Right cardiac atrium (tissue), 5 donors: ENCODE data around the gene PLXDC1. TPM values are rescaled to one million over a fixed set of nuclear protein-coding genes. Genes with fewer than 3 reads are reported as not detected.
A peak's percentile ranks its signal among the peaks of the same experiment; 100 is the strongest.

Experiments used
- ATAC-seq, 2 donors: fragments of 200-7000 bp; cut with Tn5 transposase; one replicate each; pipeline versions ENCODE4 v1.8.0 to v1.9.1; 2020; ENCODE audit warnings: moderate library complexity in 2 of 2, mild to moderate bottlenecking in 1 of 2
- DNase-seq, 3 donors: peaks; one replicate each; pipeline ENCODE4 v3.0.0-alpha.2; 2020
- H3K27ac ChIP-seq: one replicate; pipeline ENCODE4 v1.5.1; 2013; ENCODE audit warnings: mild to moderate bottlenecking, low read length, control low read depth, moderate library complexity
- H3K27me3 ChIP-seq: one replicate; pipeline ENCODE4 v1.6.1; 2013; ENCODE audit not compliant: control insufficient read depth, insufficient read depth
- H3K4me1 ChIP-seq: one replicate; pipeline ENCODE4 v1.6.1; 2013; ENCODE audit warnings: low read length; ENCODE audit not compliant: control insufficient read depth, insufficient read depth
- H3K4me3 ChIP-seq: one replicate; pipeline ENCODE4 v1.5.1; 2013; ENCODE audit warnings: low read length, control low read depth
- H3K9me3 ChIP-seq: one replicate; pipeline ENCODE4 v1.6.1; 2013; ENCODE audit warnings: low read length; ENCODE audit not compliant: control insufficient read depth
- whole genome bisulfite sequencing: extraction: QIAGEN DNeasy Blood & Tissue Kit; methylation state at CpG from one replicate; pipeline ENCODE4 v1.1.7; 2013; 5-methylcytosine and 5-hydroxymethylcytosine counted together
- intact Hi-C, 4 donors: fragments of 100-400 bp; cut with DNase I; formaldehyde crosslinking; loops; one replicate each; pipeline versions ENCODE4 v1.11.0 to v1.14.0; 2022 to 2023
- polyA plus RNA-seq: library from polyadenylated mRNA; stranded (reverse); fragments of 200-250 nt; gene quantifications from one replicate; pipeline ENCODE4 v1.2.3, GENCODE V29; 2013
- total RNA-seq, 4 donors: library from RNA; stranded (reverse); fragmentation: NEBNext Ultra II Directional; extraction: Animal tissue kit (Norgen Biotek cat#: 25700); gene quantifications; one replicate each; pipeline ENCODE4 v1.2.1, GENCODE V29; 2021
- donor health status: healthy with polysubstance abuse.
- donor health status: DM: no; HTN: yes; CAD: no.
- donor health status: DM: no; HTN: no; CAD: no.
- donor health status: DM: no; HTN: yes; CAD: no; lungs with severe emphysema.
- donor health status: DM: yes; HTN: yes; CAD: no.

Gene PLXDC1
- total and polyA plus RNA-seq, 5 donors: 4.4 to 14.6 (median 6.9) TPM

DNA sequence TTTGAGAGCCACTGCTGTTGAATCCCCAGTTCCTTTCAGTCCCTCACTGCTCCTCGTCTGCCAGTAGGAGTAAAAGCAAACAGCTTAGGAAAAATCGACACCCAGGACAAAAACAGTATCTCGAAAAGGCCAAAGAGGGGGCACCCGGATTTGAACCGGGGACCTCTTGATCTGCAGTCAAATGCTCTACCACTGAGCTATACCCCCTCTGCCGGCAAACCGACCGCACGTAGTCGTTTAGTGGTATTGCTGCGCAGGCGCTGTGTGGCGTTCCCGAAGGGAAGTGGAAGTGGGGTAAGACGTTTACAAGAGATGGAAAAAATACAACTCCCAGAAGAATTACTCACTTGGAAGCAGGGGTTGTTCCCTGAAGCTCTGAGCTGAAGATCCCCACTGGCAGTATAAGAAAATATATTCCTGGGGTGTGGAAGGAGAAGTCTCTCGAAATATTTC is 2.2 kb upstream of the PLXDC1 start:
- Histone ChIP-seq H3K27ac (peak overlapping the region; percentile 77), H3K9me3 (no peaks in the 10 kb centered on the region), H3K4me1 (peaks cover 5% of the 10 kb centered on the region), H3K4me3 (peak overlapping the region; percentile 89), H3K27me3 (no peaks in the 10 kb centered on the region)
- DNase-seq: peak; percentile 85 to 97 (median 94)
- under 1% methylated on average over 16 of the region's 16 CpGs for WGBS
- ATAC-seq: peak; percentile 87 to 89
- intact Hi-C loops: loop anchor here (2.0 to 5.0 kb wide), 4 partner anchors 71 to 171 kb away; no protein-coding TSS in a partner anchor

DNA sequence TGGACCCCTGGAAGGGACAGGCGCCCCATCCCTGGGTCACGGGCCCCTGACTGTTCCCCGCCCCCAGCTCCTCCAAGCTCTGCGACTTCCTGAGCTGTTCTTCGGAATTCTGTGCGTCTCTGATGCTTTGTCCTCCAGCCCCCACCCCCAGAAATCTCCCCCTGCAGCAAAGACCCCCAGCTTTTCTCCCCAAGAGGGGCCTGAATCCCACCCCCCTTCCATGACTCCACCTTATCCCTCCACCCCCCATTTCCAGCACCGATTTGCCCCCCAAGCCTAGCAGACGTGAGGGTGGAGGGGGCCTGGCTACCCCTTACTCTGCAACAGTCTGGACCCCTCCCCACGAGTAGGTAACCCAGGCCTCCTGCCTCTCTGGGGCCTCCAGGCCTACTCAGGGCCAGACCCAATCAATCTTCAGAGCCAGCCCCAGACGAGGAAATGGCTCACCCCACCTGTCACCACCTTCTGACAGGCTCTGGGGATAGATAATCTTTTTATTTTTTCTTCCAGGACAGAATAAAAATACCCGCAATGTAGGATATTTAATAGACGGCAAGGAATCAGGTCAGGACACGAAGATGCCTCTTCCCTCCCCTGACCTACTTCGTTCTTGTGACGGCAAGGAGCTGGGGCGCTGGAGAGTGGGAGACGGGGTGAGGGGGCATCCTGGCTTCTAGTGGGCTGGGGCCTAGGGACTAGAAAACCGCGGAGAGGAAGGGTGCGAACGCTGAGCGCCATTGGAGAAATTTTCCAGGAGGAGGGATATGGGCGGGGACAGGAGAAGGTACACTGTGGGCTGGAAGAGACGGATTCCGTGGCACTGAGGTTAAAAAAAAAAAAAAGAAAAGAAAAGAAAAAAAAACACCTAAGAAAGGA is 744 bp upstream of the PLXDC1 start:
- 13% methylated on average over 25 of the region's 25 CpGs for WGBS
- H3K27ac ChIP-seq: no peak overlapping the region
- no peaks in the 10 kb centered on the region for H3K27me3 ChIP-seq
- H3K4me1 ChIP-seq: peaks cover 5% of the 10 kb centered on the region
- H3K4me3 ChIP-seq: peak overlapping the region; percentile 89
- intact Hi-C loops: loop anchor here (1.0 to 5.0 kb wide), 5 partner anchors 70 to 170 kb away; no protein-coding TSS in a partner anchor
- no peaks in the 10 kb centered on the region for H3K9me3 ChIP-seq
- DNase-seq: peak; percentile 48 to 65 (median 64)
- peak; percentile 0 to 10 for ATAC-seq

- no peaks in the 10 kb centered on the region for H3K9me3 ChIP-seq
- peaks cover 5% of the 10 kb centered on the region for H3K4me1 ChIP-seq
- no peak for ATAC-seq
- no peak for DNase-seq
- WGBS: 29% methylated on average over 5 of the region's 5 CpGs
- H3K27me3 ChIP-seq: no peaks in the 10 kb centered on the region
- no peak overlapping the region for H3K27ac ChIP-seq
- H3K4me3 ChIP-seq: peak overlapping the region; percentile 54
- intact Hi-C loops: loop anchor here (5.0 kb wide), 3 partner anchors 68 to 168 kb away; no protein-coding TSS in a partner anchor
Observed at GRCh38 chr17:39150795-39151149, 665 bp downstream of the PLXDC1 start.

DNA sequence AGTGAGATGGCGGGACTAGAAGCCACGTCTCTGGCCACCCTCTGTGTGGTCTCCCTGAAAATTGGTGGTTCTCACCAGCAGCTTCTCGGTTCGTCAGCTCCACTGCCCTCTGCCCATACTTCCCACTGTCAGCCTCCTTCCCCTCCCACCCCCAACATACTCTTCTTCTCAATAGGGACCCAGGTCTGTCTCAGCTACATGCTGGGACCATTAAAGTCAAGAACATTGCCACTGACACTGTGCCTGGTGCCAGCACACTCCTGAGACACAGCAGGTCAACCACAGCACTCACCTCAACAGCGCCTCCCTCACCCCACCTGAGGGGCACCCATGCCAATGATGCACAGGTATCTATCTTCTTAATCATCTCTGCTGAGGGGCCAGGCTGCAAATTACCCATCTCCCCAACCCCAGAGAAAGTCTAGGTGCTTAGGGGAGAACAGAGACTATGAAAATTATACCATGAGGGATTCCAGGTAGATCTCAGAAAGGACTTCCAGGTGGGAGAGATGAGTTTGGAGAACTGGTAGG is 1.3 kb downstream of the PLXDC1 start:
- Histone ChIP-seq H3K4me1 (peaks cover 5% of the 10 kb centered on the region), H3K27me3 (no peaks in the 10 kb centered on the region), H3K27ac (no peak overlapping the region), H3K4me3 (no peak overlapping the region), H3K9me3 (no peaks in the 10 kb centered on the region)
- intact Hi-C loops: loop anchor here (5.0 kb wide), 3 partner anchors 68 to 168 kb away; no protein-coding TSS in a partner anchor
- no peak for ATAC-seq
- 64% methylated on average over 5 of the region's 5 CpGs for WGBS
- peak in 1 of 3 donors; percentile 16 for DNase-seq

- intact Hi-C loops: no loop called here
- peaks cover 7% of the 10 kb centered on the region for H3K4me1 ChIP-seq
- DNase-seq: peak in 2 of 3 donors; percentile 23 to 64
Observed at GRCh38 chr17:39147221-39148185, 3.9 kb downstream of the PLXDC1 start.

DNA sequence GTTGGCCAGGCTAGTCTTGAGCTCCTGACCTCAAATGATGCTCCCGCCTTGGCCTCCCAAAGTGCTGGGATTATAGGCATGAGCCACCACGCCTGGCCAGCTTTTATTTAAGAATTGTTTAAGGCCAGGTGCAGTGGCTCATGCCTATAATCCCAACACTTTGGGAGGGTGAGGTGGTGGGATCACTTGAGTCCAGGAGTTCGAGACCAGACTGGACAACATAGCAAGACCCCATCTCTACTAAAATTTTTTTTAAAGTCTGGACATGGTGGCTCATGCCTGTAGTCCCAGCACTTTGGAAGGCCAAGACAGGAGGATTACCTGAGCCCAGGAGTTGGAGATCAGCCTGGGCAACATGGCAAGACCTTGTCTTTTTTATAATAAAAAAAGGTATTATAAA is 5.2 kb downstream of the PLXDC1 start:
- DNase-seq (peak in 1 of 3 donors; percentile 2), ATAC-seq (no peak)
- no peaks in the 10 kb centered on the region for H3K27me3 ChIP-seq
- H3K4me1 ChIP-seq: peaks cover 2% of the 10 kb centered on the region
- H3K27ac ChIP-seq: no peak overlapping the region
- H3K4me3 ChIP-seq: no peak overlapping the region
- WGBS: 97% methylated on average over 3 of the region's 3 CpGs
- intact Hi-C loops: no loop called here
- H3K9me3 ChIP-seq: no peaks in the 10 kb centered on the region

More at GRCh38 chr17:39147221-39148185, 3.9 kb downstream of the PLXDC1 start:
- WGBS: 62% methylated on average over 13 of the region's 13 CpGs
- Histone ChIP-seq H3K27ac (no peak overlapping the region), H3K4me3 (no peak overlapping the region), H3K27me3 (no peaks in the 10 kb centered on the region), H3K9me3 (no peaks in the 10 kb centered on the region)
- ATAC-seq: no peak

DNA sequence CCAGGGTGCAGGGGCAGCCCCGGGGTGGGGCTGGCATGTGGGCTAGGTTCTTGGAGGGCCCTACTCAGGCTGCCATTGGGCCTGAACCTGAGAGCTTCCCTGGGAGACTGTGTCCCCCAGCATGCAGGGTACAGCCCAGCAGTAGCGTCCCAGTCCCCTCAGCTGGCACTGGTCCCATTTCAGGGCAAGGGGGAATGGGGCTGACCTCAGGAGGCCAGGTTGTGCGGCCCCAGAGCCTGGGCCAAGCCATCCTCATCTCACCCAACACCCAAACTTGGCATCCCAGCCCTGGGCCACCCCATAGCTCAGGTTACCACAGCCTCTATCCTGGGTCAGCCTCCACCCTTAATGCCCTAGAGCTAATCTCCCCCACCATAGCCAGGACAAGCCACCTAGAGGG is 6.3 kb downstream of the PLXDC1 start:
- H3K4me1 ChIP-seq: peaks cover 2% of the 10 kb centered on the region

GRCh38 chr17:39144416-39144840 is 7.0 kb downstream of the PLXDC1 start:
- intact Hi-C loops: loop anchor here in 1 of 4 donors (5.0 kb wide), 1 partner anchor 72 kb away; no protein-coding TSS in a partner anchor
- WGBS: 30% methylated on average over 9 of the region's 9 CpGs
- H3K27ac ChIP-seq: peak overlapping the region; percentile 26
- H3K4me1 ChIP-seq: peaks cover 2% of the 10 kb centered on the region
- H3K27me3 ChIP-seq: no peaks in the 10 kb centered on the region
- no peak overlapping the region for H3K4me3 ChIP-seq
- ATAC-seq: peak; percentile 87
- no peaks in the 10 kb centered on the region for H3K9me3 ChIP-seq
- peak; percentile 91 to 94 (median 92) for DNase-seq

More for the DNA sequence above, 6.3 kb downstream of the PLXDC1 start:
- intact Hi-C loops: no loop called here
- no peaks in the 10 kb centered on the region for H3K9me3 ChIP-seq
- H3K27me3 ChIP-seq: no peaks in the 10 kb centered on the region
- H3K27ac ChIP-seq: no peak overlapping the region
- ATAC-seq (no peak), DNase-seq (peak in 1 of 3 donors; percentile 48)
- H3K4me3 ChIP-seq: no peak overlapping the region
- WGBS: 86% methylated on average over 3 of the region's 3 CpGs

- ATAC-seq: peak; percentile 80 to 82
- peak; percentile 82 to 92 (median 90) for DNase-seq
- no peaks in the 10 kb centered on the region for H3K9me3 ChIP-seq
- no peaks in the 10 kb centered on the region for H3K27me3 ChIP-seq
- peaks cover 2% of the 10 kb centered on the region for H3K4me1 ChIP-seq
- intact Hi-C loops: loop anchor here in 1 of 4 donors (5.0 kb wide), 1 partner anchor 71 kb away; no protein-coding TSS in a partner anchor
- H3K4me3 ChIP-seq: no peak overlapping the region
- WGBS: 58% methylated on average over 7 of the region's 7 CpGs
- H3K27ac ChIP-seq: peak overlapping the region; percentile 14
Observed at GRCh38 chr17:39143552-39144093, 7.8 kb downstream of the PLXDC1 start.
